ENCODE measurements around the gene PTCD2. TPM values are rescaled to one million over a fixed set of nuclear protein-coding genes. Genes with fewer than 3 reads are reported as not detected.
A peak's percentile ranks its signal among the peaks of the same experiment; 100 is the strongest.

The PTCD2 gene
- total RNA-seq, 4 donors from 2014 or later = 8.5 to 13.2 (median 9.4) TPM

GRCh38 chr5:72305194-72306142 is 14.7 kb upstream of the PTCD2 start:
- TF ChIP-seq POLR2A (IDR thresholded peaks at IDR 0.05) = no peak
- no peak for TF ChIP-seq POLR2AphosphoS5 (IDR thresholded peaks at IDR 0.05)
- TF ChIP-seq CTCF (IDR thresholded peaks at IDR 0.05) = no peak
- TF ChIP-seq EP300 (IDR thresholded peaks at IDR 0.05) = no peak
- H3K4me3 ChIP-seq = no peak overlapping the region
- H3K4me1 ChIP-seq = peaks cover 11% of the 10 kb centered on the region
- 98% methylated on average over 2 of the region's 2 CpGs for WGBS
- DNase-seq (ENCODE audit: low spot score in 2 of 2) = no peak
- H3K9me3 ChIP-seq = no peaks in the 10 kb centered on the region
- H3K27ac ChIP-seq = no peak overlapping the region
- no peaks in the 10 kb centered on the region for H3K27me3 ChIP-seq
- H3K36me3 ChIP-seq = peaks cover 1% of the 10 kb centered on the region

- peaks cover 19% of the 10 kb centered on the region for H3K36me3 ChIP-seq
- H3K27ac ChIP-seq = peak overlapping the region; percentile 87
- peaks cover 8% of the 10 kb centered on the region for H3K4me1 ChIP-seq
- H3K27me3 ChIP-seq = no peaks in the 10 kb centered on the region
- WGBS = 7% methylated on average over 8 of the region's 8 CpGs
- peak overlapping the region; percentile 54 for H3K4me3 ChIP-seq
- no peak for DNase-seq (ENCODE audit: low spot score in 2 of 2)
- no peak for TF ChIP-seq POLR2AphosphoS5 (IDR thresholded peaks at IDR 0.05)
- no peaks in the 10 kb centered on the region for H3K9me3 ChIP-seq
Observed at GRCh38 chr5:72307573-72307967, 12.6 kb upstream of the PTCD2 start.

GRCh38 chr5:72307968-72308852 is 12.0 kb upstream of the PTCD2 start:
- H3K9me3 ChIP-seq = no peaks in the 10 kb centered on the region
- peak; percentile 98 to 99 for DNase-seq (ENCODE audit: low spot score in 2 of 2)
- peak; percentile 91 to 95 for TF ChIP-seq CTCF (IDR thresholded peaks at IDR 0.05)
- TF ChIP-seq POLR2A (IDR thresholded peaks at IDR 0.05) = peak in 1 of 2 donors; percentile 76
- no peak for TF ChIP-seq EP300 (IDR thresholded peaks at IDR 0.05)
- peak; percentile 39 to 83 (median 40) for TF ChIP-seq POLR2AphosphoS5 (IDR thresholded peaks at IDR 0.05)
- 1% methylated on average over 42 of the region's 76 CpGs for WGBS
- peak overlapping the region; percentile 87 for H3K27ac ChIP-seq
- peaks cover 8% of the 10 kb centered on the region for H3K4me1 ChIP-seq
- peaks cover 21% of the 10 kb centered on the region for H3K36me3 ChIP-seq
- H3K27me3 ChIP-seq = no peaks in the 10 kb centered on the region
- peak overlapping the region; percentile 54 for H3K4me3 ChIP-seq

- WGBS = 70% methylated on average over 6 of the region's 6 CpGs
- TF ChIP-seq POLR2A (IDR thresholded peaks at IDR 0.05) = no peak
- H3K4me3 ChIP-seq = peak overlapping the region; percentile 54
- DNase-seq (ENCODE audit: low spot score in 2 of 2) = no peak
- H3K27me3 ChIP-seq = no peaks in the 10 kb centered on the region
- no peaks in the 10 kb centered on the region for H3K9me3 ChIP-seq
- peaks cover 8% of the 10 kb centered on the region for H3K4me1 ChIP-seq
- peaks cover 21% of the 10 kb centered on the region for H3K36me3 ChIP-seq
- H3K27ac ChIP-seq = no peak overlapping the region
Observed at GRCh38 chr5:72308853-72309191, 11.4 kb upstream of the PTCD2 start.

- Histone ChIP-seq H3K9me3 (no peaks in the 10 kb centered on the region), H3K4me1 (peaks cover under 1% of the 10 kb centered on the region), H3K27ac (no peak overlapping the region), H3K4me3 (no peak overlapping the region), H3K36me3 (peaks cover 27% of the 10 kb centered on the region), H3K27me3 (no peaks in the 10 kb centered on the region)
- TF ChIP-seq CTCF (IDR thresholded peaks at IDR 0.05) = no peak
- no peak for TF ChIP-seq POLR2A (IDR thresholded peaks at IDR 0.05)
- no peak for TF ChIP-seq POLR2AphosphoS5 (IDR thresholded peaks at IDR 0.05)
- no peak for TF ChIP-seq EP300 (IDR thresholded peaks at IDR 0.05)
- DNase-seq (ENCODE audit: low spot score in 2 of 2) = no peak
- WGBS = 66% methylated on average over 1 of the region's 1 CpG
Observed at GRCh38 chr5:72313141-72313540, 7.0 kb upstream of the PTCD2 start.
